HL-60 (cell line): Measurements from ENCODE around the gene NPFF.

Experiments used
- DNase-seq, 2 experiments: peaks; one replicate each; pipeline ENCODE4 v3.0.0-alpha.2; 2010 to 2020; ENCODE audit warnings: low read depth in 1 of 2, low spot score in 1 of 2
- H3K27ac ChIP-seq: fragments of 250-450 bp; sonication (Bioruptor Pico); replicated peaks from 2 replicates; pipeline ENCODE4 v1.5.1; 2020; ENCODE audit warnings: mild to moderate bottlenecking, moderate library complexity
- H3K27me3 ChIP-seq: fragments of 250-450 bp; sonication (Bioruptor Pico); 2 replicates; pipeline ENCODE4 v1.5.1; 2021; ENCODE audit warnings: mild to moderate bottlenecking, moderate library complexity; ENCODE audit not compliant: insufficient read depth, poor library complexity, severe bottlenecking
- H3K4me3 ChIP-seq: replicated peaks from 2 replicates; pipeline ENCODE4 v1.5.1; 2011; ENCODE audit warnings: mild to moderate bottlenecking, control low read depth, low read length; ENCODE audit not compliant: insufficient read depth
- CTCF ChIP-seq: IDR thresholded peaks from one replicate; pipeline ENCODE4 v1.5.1; 2011; ENCODE audit warnings: low read length, control low read depth, inconsistent platforms; ENCODE audit not compliant: insufficient read depth
- GABPA ChIP-seq: IDR thresholded peaks from 2 replicates; pipeline ENCODE4 v1.6.1; 2012; ENCODE audit warnings: low read depth
- POLR2AphosphoS5 ChIP-seq: IDR thresholded peaks from 2 replicates; pipeline ENCODE4 v1.6.1; 2012; ENCODE audit warnings: low read depth
- REST ChIP-seq: IDR thresholded peaks from 2 replicates; pipeline ENCODE4 v1.6.1; 2012; ENCODE audit warnings: low read depth; ENCODE audit not compliant: insufficient replicate concordance
- SPI1 ChIP-seq: IDR thresholded peaks from 2 replicates; pipeline ENCODE4 v1.6.1; 2012; ENCODE audit warnings: low read depth, mild to moderate bottlenecking, borderline replicate concordance

The NPFF gene

DNA sequence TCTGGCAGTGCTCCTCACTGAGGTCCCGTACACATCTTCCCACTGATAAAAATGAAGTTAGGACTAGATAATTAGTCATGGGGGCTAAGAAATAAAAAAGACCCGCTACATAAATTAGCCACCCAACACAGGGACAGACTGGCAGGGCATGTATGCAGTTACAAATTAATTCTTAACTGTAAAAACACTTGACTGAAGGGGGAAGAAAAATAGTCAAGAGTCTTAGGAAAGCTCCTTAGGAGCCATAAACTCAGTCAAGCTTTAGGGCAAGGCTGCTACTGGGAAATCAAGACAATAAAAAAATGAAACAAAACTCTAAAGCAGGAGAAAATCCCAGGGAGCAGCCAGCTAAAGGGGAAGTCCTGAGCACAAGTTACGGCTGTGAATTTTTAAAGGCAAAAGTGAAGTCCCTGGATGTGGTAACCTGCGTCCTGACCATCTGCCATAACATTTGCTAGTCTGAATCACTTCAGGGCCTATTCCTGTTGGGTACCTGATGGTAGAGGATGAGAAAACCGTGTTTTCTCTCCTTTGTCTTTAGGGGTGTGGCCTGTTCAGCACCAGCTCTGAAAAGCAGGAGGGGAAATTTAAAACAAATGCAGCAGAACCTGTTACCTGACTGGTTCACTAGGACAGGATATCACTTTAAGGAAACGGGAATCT, 7.5 kb upstream of the NPFF start:
- Histone ChIP-seq H3K4me3 (no peak overlapping the region), H3K27ac (no peak overlapping the region), H3K27me3 (no peaks in the 10 kb centered on the region)
- DNase-seq: no peak
- no peak for TF ChIP-seq SPI1
- TF ChIP-seq GABPA: no peak
- TF ChIP-seq REST: no peak
- no peak for TF ChIP-seq POLR2AphosphoS5
- no peak for TF ChIP-seq CTCF

GRCh38 chr12:53513712-53514410, 6.6 kb upstream of the NPFF start:
- TF ChIP-seq GABPA (no peak), POLR2AphosphoS5 (no peak), SPI1 (no peak)
- no peak for DNase-seq
- H3K4me3 ChIP-seq: no peak overlapping the region
- no peak overlapping the region for H3K27ac ChIP-seq
- no peaks in the 10 kb centered on the region for H3K27me3 ChIP-seq

- no peak for TF ChIP-seq SPI1
- TF ChIP-seq REST: no peak
- TF ChIP-seq CTCF: no peak
- TF ChIP-seq POLR2AphosphoS5: no peak
- TF ChIP-seq GABPA: no peak
- H3K4me3 ChIP-seq: no peak overlapping the region
- H3K27me3 ChIP-seq: no peaks in the 10 kb centered on the region
- DNase-seq: no peak
- no peak overlapping the region for H3K27ac ChIP-seq
These were observed 3.0 kb upstream of the NPFF start for GRCh38 chr12:53510181-53510812.

DNA sequence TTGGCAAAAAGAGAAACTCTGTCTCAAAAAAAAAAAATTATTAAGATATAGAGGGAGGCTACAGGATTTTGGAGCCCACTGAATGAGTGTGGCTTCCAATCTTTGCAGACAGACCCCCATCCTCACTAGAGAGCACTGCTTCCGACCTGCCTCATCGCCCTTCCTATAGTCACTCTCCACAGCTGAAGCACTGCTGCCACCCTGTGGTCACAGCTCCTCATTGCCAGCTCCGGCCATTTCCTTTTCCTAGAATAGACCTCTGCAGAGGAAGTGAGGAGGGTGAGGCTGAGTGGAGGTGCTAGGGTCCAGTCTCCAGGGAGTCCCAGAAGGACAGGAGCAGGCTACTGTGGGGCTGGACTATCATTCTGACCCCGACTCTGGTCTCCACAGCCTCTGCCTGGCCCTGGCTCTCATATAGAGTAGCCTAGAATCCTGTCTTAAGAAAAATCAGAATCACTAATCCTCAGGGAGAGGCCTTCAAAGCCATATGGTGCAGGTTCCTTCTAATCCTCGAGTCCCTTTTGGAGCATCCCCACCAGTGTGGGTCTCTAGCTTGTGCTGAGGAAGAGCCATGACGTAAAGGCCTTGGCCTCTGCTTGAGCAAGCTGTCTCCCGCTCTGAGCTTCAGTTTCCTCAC, 1.4 kb upstream of the NPFF start:
- DNase-seq: peak in 1 of 2 experiments; percentile 86
- Histone ChIP-seq H3K4me3 (no peak overlapping the region), H3K27me3 (no peaks in the 10 kb centered on the region), H3K27ac (no peak overlapping the region)
- TF ChIP-seq POLR2AphosphoS5 (no peak; the same call in 1 of the 2 replicates), CTCF (peak; percentile 95), SPI1 (peak; percentile 89), REST (no peak)
